ENCODE results near the gene PAM16.
"Not testable (repeated sequence)": the region's sequence is repeated elsewhere in the genome, so short reads cannot be mapped to it uniquely, and the experiment has no call there.

Gene PAM16

DNA sequence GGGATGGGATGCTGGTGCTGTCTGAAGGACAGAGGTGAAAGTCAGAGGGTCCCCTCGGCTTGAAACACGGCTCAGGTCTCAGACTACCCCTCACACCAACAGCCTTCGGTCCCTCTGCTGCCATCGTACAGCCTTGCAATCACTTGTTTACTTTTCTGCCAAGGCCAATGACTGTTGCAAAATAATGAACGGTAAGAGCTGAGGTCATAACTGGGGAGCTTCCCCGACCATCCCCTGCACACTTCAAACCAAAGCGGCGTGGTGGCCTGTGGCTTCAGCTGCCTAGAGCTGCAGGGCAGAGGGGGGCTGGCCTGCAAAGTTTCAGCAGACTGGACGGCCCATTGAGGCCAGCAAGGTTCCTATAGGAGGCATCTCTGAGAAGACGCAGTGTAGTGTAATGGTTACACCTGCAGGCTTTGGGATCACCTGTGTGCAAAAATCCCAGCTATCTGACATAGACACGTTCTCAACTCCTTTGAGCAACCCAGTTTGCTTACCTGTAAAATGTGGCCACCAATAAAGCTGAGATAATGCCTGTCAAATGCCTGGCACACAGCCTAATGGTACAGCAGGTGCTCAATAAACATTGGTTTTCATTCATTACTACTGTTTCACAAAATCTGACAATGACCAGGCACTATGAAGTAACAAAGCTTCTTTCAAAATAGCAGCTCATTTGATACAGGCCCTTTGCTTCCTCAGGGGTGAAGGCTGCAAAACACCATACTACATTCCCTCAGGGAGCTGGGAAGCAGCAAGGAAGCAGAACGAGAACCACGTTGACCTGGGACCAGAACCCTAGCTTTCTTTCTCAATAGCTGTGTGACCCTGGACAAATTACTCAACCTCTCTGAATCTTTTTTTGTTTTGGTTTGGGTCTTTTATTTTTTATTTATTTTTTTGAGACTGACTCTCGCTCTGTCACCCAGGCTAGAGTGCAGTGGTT lies 5.0 kb downstream of the PAM16 start:
- Histone ChIP-seq H3K4me3 (ENCODE audit: low read length) (no peak overlapping the region), H3K4me1 (ENCODE audit: insufficient read depth, low read length) (peaks cover 4% of the 10 kb centered on the region), H3K27me3 (ENCODE audit: insufficient read depth, low read length) (no peaks in the 10 kb centered on the region), H2AFZ (ENCODE audit: low read depth, low read length) (no peak overlapping the region), H3K9me3 (ENCODE audit: low read length) (no peaks in the 10 kb centered on the region), H3K36me3 (ENCODE audit: insufficient read depth, low read length) (no peaks in the 10 kb centered on the region)

DNA sequence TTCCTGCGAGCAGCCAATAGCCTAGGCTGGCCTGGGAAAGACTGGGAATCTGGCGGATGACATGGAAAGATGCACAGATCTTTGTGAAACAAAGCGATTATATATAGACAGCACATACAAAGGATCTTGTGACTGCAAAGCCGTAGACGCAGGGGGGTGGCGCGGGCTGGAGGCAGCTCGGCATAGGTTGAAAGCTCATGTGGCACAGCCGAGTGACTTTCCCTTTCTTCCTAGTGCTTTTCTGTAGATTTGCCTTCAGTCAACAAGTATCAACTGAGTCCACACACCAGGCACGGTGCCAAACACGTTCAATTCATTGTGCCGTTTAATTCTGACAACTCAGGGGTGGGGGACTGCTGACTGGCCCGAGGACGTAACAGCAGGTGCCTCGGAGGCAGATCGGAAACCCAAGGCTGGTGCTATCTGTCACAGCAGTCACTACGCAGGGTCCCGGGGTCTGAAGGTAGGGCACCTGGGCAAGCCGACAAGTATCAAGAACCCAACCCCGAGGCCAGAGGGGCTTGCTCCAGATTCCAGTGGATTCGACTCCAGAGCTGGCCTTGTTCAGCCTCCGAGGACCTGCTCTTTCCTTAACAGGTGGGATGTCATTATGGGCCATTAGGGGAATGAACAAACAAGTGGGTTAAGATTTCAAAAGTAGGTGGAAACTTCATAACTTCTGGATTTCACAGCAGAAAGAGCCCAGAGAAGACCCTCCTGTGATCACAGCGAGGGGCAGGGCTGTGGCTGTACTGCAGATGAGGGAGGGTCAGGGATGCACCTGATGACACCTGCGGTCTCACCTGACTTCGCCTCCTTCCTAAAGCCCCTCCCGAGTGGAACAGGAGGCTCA lies 5.9 kb downstream of the PAM16 start:
- no peaks in the 10 kb centered on the region for H3K27me3 ChIP-seq (ENCODE audit: insufficient read depth, low read length)
- H3K4me3 ChIP-seq (ENCODE audit: low read length) = no peak overlapping the region
- no peaks in the 10 kb centered on the region for H3K9me3 ChIP-seq (ENCODE audit: low read length)
- H3K36me3 ChIP-seq (ENCODE audit: insufficient read depth, low read length) = peaks cover 7% of the 10 kb centered on the region
- H3K4me1 ChIP-seq (ENCODE audit: insufficient read depth, low read length) = no peaks in the 10 kb centered on the region
- H2AFZ ChIP-seq (ENCODE audit: low read depth, low read length) = no peak overlapping the region

DNA sequence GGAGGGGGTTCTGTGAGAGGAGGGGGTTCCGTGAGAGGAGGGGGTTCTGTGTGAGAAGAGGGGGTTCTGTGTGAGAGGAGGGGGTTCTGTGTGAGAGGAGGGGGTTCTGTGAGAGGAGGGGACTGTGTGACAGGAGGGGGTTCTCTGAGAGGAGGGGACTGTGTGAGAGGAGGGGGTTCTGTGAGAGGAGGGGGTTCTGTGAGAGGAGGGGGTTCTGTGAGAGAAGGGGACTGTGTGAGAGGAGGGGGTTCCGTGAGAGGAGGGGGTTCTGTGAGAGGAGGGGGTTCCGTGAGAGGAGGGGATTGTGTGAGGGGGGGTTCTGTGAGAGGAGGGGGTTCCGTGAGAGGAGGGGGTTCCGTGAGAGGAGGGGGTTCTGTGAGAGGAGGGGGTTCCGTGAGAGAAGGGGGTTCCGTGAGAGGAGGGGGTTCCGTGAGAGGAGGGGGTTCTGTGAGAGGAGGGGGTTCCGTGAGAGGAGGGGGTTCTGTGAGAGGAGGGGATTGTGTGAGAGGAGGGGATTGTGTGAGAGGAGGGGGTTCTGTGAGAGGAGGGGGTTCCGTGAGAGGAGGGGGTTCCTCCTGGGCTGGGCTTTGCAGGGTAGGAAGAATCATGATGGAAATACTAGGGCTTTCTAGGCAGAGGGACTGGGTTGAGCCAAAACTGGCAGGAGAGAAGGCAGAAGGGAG lies 6.7 kb downstream of the PAM16 start:
- H3K4me1 ChIP-seq (ENCODE audit: insufficient read depth, low read length); H3K4me3 ChIP-seq (ENCODE audit: low read length); H3K27me3 ChIP-seq (ENCODE audit: insufficient read depth, low read length); H2AFZ ChIP-seq (ENCODE audit: low read depth, low read length); H3K9me3 ChIP-seq (ENCODE audit: low read length): not testable (repeated sequence)
- peaks cover 12% of the 10 kb centered on the region for H3K36me3 ChIP-seq (ENCODE audit: insufficient read depth, low read length)

DNA sequence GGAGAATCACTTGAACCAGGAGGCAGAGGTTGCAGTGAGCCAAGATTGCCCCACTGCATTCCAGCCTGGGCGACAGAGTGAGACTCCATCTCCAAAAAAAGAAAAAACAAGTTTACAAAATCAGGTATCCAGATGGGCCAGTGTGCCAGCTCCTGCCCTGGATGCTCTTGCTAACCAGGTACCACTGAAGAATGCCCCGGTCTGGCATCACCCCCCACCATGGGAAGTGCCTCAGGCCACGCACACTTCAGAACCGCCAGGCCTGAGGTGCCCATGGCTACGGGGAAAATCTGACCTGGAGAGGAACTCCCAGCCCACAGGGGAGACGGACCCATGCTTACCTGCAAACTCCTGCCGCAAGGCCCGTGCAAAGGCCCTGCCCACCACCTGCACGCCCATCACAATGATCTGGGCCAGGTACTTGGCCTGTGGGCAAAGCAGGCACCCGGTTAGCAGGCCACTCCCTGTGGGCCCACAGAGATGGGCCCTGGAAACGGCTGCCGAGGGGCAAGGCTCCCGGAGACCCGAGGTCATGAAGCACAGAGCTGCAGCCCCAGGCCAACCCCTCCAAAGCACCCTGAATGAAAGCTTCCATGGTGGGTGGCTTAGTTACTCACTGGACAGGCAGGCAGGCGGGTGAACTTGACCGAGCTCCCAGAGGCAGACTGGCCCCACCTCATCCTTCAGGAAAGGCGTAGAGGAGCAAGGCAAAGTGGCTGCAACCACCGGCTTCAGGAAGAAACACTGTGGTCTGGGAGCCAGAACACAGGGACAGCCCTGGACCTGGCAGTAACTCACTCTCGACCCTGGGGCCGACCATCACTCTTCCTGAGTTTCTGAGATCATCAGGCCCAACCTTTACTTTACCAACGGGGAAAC lies 8.0 kb downstream of the PAM16 start:
- Histone ChIP-seq H3K36me3 (ENCODE audit: insufficient read depth, low read length) (peaks cover 15% of the 10 kb centered on the region), H3K4me3 (ENCODE audit: low read length) (no peak overlapping the region), H3K9me3 (ENCODE audit: low read length) (no peaks in the 10 kb centered on the region), H3K27me3 (ENCODE audit: insufficient read depth, low read length) (no peaks in the 10 kb centered on the region), H2AFZ (ENCODE audit: low read depth, low read length) (no peak overlapping the region), H3K4me1 (ENCODE audit: insufficient read depth, low read length) (no peaks in the 10 kb centered on the region)

DNA sequence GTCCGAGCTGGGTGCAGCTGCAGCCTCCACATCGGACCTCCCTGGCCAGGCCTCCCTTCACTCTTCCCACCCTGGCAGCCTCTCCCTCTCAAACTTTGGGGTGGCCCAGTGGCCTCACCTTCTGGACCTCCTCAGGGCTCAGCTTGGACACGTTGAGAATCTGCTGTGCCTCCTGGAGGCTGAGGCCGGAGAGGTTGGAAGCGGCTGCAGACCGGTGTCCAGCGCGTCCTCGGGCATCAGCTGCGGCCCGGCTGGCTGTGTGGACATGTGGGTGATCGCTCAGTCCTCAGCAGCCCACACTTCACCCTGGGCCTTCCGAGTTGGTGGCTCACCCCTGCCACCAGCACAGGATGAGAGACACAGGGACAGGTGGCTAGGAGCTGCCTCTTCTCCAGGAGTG lies 9.9 kb downstream of the PAM16 start:
- H3K27me3 ChIP-seq (ENCODE audit: insufficient read depth, low read length) = no peaks in the 10 kb centered on the region
- H3K36me3 ChIP-seq (ENCODE audit: insufficient read depth, low read length) = peaks cover 28% of the 10 kb centered on the region
- no peaks in the 10 kb centered on the region for H3K9me3 ChIP-seq (ENCODE audit: low read length)
- H3K4me1 ChIP-seq (ENCODE audit: insufficient read depth, low read length) = no peaks in the 10 kb centered on the region
- no peak overlapping the region for H3K4me3 ChIP-seq (ENCODE audit: low read length)
- H2AFZ ChIP-seq (ENCODE audit: low read depth, low read length) = no peak overlapping the region

DNA sequence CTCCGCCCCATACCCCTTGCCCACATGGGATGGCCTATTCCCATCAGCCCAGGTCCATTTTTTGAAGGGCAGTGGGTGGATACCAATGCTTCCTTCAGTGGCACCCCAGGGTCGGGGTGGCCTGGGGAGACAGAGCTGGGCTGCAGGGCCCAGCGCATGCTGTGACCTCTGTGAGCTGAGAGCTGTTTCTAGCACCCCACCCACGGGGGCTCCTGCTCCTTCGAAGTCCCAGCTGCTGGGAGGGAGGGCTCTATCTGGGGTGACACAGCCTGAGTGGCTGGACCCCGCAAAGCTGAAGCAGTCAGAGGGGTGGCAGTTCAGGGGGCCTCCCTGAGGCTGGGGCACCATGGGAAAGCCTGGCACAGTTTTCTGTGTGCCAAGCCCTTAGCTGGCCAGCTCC lies 10.7 kb downstream of the PAM16 start:
- Histone ChIP-seq H3K4me1 (ENCODE audit: insufficient read depth, low read length) (no peaks in the 10 kb centered on the region), H3K9me3 (ENCODE audit: low read length) (no peaks in the 10 kb centered on the region), H3K27me3 (ENCODE audit: insufficient read depth, low read length) (no peaks in the 10 kb centered on the region), H3K36me3 (ENCODE audit: insufficient read depth, low read length) (peaks cover 36% of the 10 kb centered on the region), H2AFZ (ENCODE audit: low read depth, low read length) (no peak overlapping the region), H3K4me3 (ENCODE audit: low read length) (no peak overlapping the region)

DNA sequence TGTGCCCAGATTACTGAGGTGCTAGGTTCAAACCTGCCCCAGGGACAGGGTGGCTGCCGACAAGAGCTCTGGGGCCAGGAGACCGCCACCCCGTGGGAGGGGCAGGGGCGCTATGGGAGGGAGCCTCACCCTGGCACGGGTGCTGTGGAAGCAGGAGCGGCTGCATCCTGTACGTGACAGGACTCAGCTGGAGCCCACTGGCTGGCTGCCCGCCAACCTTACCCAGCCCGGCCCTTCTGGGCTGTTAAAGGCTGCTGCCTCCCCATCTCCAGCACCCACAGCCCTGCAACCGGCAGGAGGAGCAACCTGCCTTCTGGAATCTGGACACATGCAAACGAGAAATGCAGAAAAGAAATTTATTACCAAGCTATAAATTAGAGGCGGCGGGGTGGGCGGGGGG lies 11.2 kb downstream of the PAM16 start:
- no peak overlapping the region for H3K4me3 ChIP-seq (ENCODE audit: low read length)
- no peaks in the 10 kb centered on the region for H3K27me3 ChIP-seq (ENCODE audit: insufficient read depth, low read length)
- H3K4me1 ChIP-seq (ENCODE audit: insufficient read depth, low read length) = no peaks in the 10 kb centered on the region
- H3K36me3 ChIP-seq (ENCODE audit: insufficient read depth, low read length) = peaks cover 41% of the 10 kb centered on the region
- no peak overlapping the region for H2AFZ ChIP-seq (ENCODE audit: low read depth, low read length)
- no peaks in the 10 kb centered on the region for H3K9me3 ChIP-seq (ENCODE audit: low read length)

DNA sequence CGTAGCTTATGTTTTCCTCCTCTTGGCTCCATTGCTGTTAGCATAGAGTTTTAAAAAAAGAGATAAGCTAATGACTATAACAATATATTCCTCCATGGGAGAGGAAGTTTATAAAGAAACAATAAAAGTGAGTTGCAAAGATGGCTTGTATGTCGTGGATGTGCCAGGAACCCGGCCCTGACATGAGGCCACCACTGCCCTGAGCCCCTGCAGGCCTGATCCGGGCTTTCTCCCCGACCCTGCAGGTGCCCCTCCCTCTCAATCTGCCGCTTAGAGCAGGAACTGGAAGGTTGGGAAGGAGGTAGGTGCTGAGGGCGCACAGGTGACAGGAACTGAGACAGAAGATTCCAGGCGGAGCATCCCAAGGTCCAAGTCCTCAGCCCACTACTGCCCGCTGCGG lies 11.7 kb downstream of the PAM16 start:
- H2AFZ ChIP-seq (ENCODE audit: low read depth, low read length) = no peak overlapping the region
- no peaks in the 10 kb centered on the region for H3K9me3 ChIP-seq (ENCODE audit: low read length)
- H3K36me3 ChIP-seq (ENCODE audit: insufficient read depth, low read length) = peaks cover 46% of the 10 kb centered on the region
- H3K4me1 ChIP-seq (ENCODE audit: insufficient read depth, low read length) = no peaks in the 10 kb centered on the region
- H3K4me3 ChIP-seq (ENCODE audit: low read length) = no peak overlapping the region
- H3K27me3 ChIP-seq (ENCODE audit: insufficient read depth, low read length) = no peaks in the 10 kb centered on the region

DNA sequence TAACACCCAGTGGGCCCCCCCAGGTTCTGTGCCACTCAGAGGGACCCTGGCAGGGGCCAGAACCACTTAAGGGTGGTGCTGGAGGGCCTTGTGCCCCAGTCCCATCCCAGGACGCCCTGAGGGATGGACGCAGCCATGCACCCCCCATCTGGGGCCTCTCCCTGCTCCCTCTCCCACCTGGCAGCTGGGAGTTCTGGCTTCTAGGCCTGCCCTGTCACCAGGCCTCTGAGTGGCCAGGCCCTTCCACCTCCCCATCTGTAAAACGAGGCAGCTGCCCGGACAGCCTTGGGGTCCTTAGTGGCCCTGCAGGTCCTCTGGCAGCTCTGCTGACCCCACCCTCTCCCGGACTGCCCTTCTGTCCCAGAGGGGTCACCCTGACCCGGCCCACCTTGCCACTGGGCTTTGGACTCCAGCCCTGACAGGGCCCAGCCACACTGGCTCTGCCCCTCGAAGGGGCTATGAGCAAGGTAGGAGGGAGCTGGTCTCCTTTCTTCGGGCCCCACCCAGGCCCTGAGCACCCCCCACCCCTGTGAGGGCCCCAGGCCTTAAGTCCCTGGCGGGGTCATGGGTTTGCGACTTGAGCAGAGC lies 12.3 kb downstream of the PAM16 start:
- peaks cover 46% of the 10 kb centered on the region for H3K36me3 ChIP-seq (ENCODE audit: insufficient read depth, low read length)

DNA sequence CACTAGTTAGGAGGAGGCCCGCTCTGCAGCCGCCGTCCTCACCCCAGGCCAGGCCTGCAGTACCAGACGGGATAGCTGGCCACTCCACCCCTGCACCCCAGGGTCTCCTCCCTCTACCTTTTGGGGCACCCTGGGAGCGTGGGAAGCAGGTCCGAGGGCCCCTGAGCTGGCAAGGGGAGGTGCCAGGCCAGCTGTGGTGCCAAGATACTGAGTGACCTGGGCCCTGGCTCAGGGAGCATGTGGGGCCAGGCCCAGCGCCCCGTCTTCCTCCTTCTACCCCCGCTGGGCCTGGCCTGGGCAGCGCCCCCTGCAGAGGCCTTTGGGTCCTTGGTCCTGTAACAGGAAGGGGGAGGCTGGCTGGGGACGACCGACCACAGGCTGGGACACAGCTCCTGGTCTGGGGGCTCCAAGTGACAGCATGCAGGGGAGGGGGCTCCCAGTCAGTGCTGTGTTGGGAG lies 13.0 kb downstream of the PAM16 start:
- H3K36me3 ChIP-seq (ENCODE audit: insufficient read depth, low read length) = peaks cover 51% of the 10 kb centered on the region

More for the DNA sequence above, 12.3 kb downstream of the PAM16 start:
- H3K9me3 ChIP-seq (ENCODE audit: low read length) = no peaks in the 10 kb centered on the region
- no peak overlapping the region for H2AFZ ChIP-seq (ENCODE audit: low read depth, low read length)
- no peaks in the 10 kb centered on the region for H3K27me3 ChIP-seq (ENCODE audit: insufficient read depth, low read length)
- H3K4me3 ChIP-seq (ENCODE audit: low read length) = no peak overlapping the region
- no peaks in the 10 kb centered on the region for H3K4me1 ChIP-seq (ENCODE audit: insufficient read depth, low read length)

DNA sequence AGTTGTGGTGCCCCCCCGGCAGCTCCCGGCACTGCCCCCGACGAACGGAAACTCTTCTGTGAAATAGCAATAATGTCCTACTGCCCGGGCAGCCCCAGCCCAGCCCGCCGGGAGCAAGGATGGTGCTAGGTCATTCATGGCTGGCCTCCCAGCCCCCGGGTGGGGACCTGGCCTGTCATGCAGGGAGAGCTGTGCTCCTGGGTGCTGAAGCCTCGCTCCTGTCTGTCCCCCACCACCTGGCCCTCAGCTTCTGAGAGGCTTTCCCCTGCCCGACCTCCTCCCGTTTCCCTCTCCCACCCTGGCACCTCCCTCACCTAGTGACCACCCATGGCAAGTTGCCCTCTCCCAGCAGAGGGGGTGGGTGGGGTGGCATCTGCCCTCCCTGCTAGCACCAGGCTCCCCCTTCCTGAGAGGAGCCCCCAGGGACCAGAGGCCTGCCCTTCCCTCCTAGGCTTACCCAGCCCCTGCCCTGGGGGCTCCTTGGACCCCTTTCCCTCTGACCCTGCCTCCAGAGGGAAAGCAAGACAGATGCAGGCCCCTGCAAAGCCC lies 13.5 kb downstream of the PAM16 start:
- no peaks in the 10 kb centered on the region for H3K4me1 ChIP-seq (ENCODE audit: insufficient read depth, low read length)
- H3K27me3 ChIP-seq (ENCODE audit: insufficient read depth, low read length) = no peaks in the 10 kb centered on the region
- H3K4me3 ChIP-seq (ENCODE audit: low read length) = no peak overlapping the region
- no peak overlapping the region for H2AFZ ChIP-seq (ENCODE audit: low read depth, low read length)
- no peaks in the 10 kb centered on the region for H3K9me3 ChIP-seq (ENCODE audit: low read length)
- peaks cover 54% of the 10 kb centered on the region for H3K36me3 ChIP-seq (ENCODE audit: insufficient read depth, low read length)

More for the DNA sequence above, 13.0 kb downstream of the PAM16 start:
- Histone ChIP-seq H2AFZ (ENCODE audit: low read depth, low read length) (no peak overlapping the region), H3K9me3 (ENCODE audit: low read length) (no peaks in the 10 kb centered on the region), H3K4me1 (ENCODE audit: insufficient read depth, low read length) (no peaks in the 10 kb centered on the region), H3K27me3 (ENCODE audit: insufficient read depth, low read length) (no peaks in the 10 kb centered on the region), H3K4me3 (ENCODE audit: low read length) (no peak overlapping the region)
